ENCODE measurements around the gene ATG7. TPM values are rescaled to one million over a fixed set of nuclear protein-coding genes. Genes with fewer than 3 reads are reported as not detected.
"Not testable (repeated sequence)": the region's sequence is repeated elsewhere in the genome, so short reads cannot be mapped to it uniquely, and the experiment has no call there.

The ATG7 gene
- polyA plus RNA-seq, 2 of the 4 experiments (the other 2 are of a cell fraction), result 27.2 to 41.2 TPM

GRCh38 chr3:11499144-11499543 lies 226.9 kb downstream of the ATG7 start:
- ChIA-PET POLR2A (no interaction called here), CTCF (interaction anchor here (1.4 kb wide), 1 partner anchor 36 kb away, joined by 3 read pairs; no protein-coding TSS in a partner anchor)
- peak; percentile 56 to 61; a peak in 3 of 6 replicates for ATAC-seq
- peak overlapping the region; percentile 38 for H3K4me2 ChIP-seq
- 80% methylated on average over 6 of the region's 6 CpGs for WGBS (ENCODE audit: missing lambda C conversion rate)
- TF ChIP-seq CHD2 (IDR thresholded peaks at IDR 0.05; ENCODE audit: low read length, partially characterized antibody), result no peak
- no peak for TF ChIP-seq SMC3 (IDR thresholded peaks at IDR 0.05)
- no peak for TF ChIP-seq PBX3 (IDR thresholded peaks at IDR 0.05)
- TF ChIP-seq RAD21 (conservative IDR thresholded peaks at IDR 0.05 in 1 of 2, IDR thresholded peaks at IDR 0.05 in 1 of 2), result no peak
- TF ChIP-seq MAFK (IDR thresholded peaks at IDR 0.05; ENCODE audit: partially characterized antibody), result no peak
- TF ChIP-seq HOXA7 (CRISPR knock-in tag; IDR thresholded peaks at IDR 0.05), result no peak
- TF ChIP-seq TFCP2L1 (CRISPR knock-in tag; IDR thresholded peaks at IDR 0.05), result no peak
- no peak for TF ChIP-seq RNF2 (IDR thresholded peaks at IDR 0.05; ENCODE audit: borderline replicate concordance, low read depth)
- TF ChIP-seq CBX8 (IDR thresholded peaks at IDR 0.05), result no peak
- no peaks in the 10 kb centered on the region for H3K9me3 ChIP-seq
- H3K4me1 ChIP-seq, result peaks cover 11% of the 10 kb centered on the region
- H3K4me3 ChIP-seq, result no peak overlapping the region
- no peak for FAIRE-seq
- peak in 1 of 2 experiments; percentile 11 for DNase-seq (ENCODE audit: low read depth in 1 of 2, low spot score in 1 of 2)
- H3K27ac ChIP-seq, result peak overlapping the region in 1 of 2 experiments; percentile 66; a peak in 2 of 6 replicates

GRCh38 chr3:11502413-11502812 lies 230.2 kb downstream of the ATG7 start:
- FAIRE-seq; H3K9me3 ChIP-seq; CTCF ChIA-PET; DNase-seq (ENCODE audit: low read depth in 1 of 2, low spot score in 1 of 2); POLR2A ChIA-PET; H3K4me2 ChIP-seq; ATAC-seq; H3K4me3 ChIP-seq; H3K27ac ChIP-seq: not testable (repeated sequence)
- WGBS (ENCODE audit: missing lambda C conversion rate), result no CpG with 5 or more reads among the region's 3 CpGs
- peaks cover 11% of the 10 kb centered on the region for H3K4me1 ChIP-seq

- H3K27ac ChIP-seq, result no peak overlapping the region
- no peak overlapping the region for H3K4me2 ChIP-seq
- CTCF ChIA-PET, result interaction anchor here (1.4 kb wide), 1 partner anchor 12 kb away, joined by 5 read pairs; no protein-coding TSS in a partner anchor
- ATAC-seq (peak in 1 of 2 experiments; percentile 46; a peak in 2 of 6 replicates), DNase-seq (ENCODE audit: low read depth in 1 of 2, low spot score in 1 of 2) (peak in 1 of 2 experiments; percentile 28), FAIRE-seq (no peak)
- TF ChIP-seq EHF (CRISPR knock-in tag; IDR thresholded peaks at IDR 0.05) (no peak), ATOH8 (CRISPR knock-in tag; IDR thresholded peaks at IDR 0.05; ENCODE audit: low read depth) (no peak), MYC (IDR thresholded peaks at IDR 0.05; ENCODE audit: borderline replicate concordance, low read length) (no peak), TP53 (CRISPR knock-in tag; IDR thresholded peaks at IDR 0.05) (no peak), USF2 (IDR thresholded peaks at IDR 0.05) (peak; percentile 32; the same call in 1 of the 2 replicates), EP300 (IDR thresholded peaks at IDR 0.05) (no peak), POLR2AphosphoS2 (conservative IDR thresholded peaks at IDR 0.05; ENCODE audit: low read length) (no peak), KDM5A (IDR thresholded peaks at IDR 0.05) (no peak)
- peaks cover 16% of the 10 kb centered on the region for H3K4me1 ChIP-seq
- no peaks in the 10 kb centered on the region for H3K9me3 ChIP-seq
- POLR2A ChIA-PET, result no interaction called here
- no peak overlapping the region for H3K4me3 ChIP-seq
Measured at GRCh38 chr3:11507719-11508118, 235.5 kb downstream of the ATG7 start.

Data from A549 (cell line).